MM.1S (cell line): Measurements from ENCODE around the gene SPIN1.

ENCODE experiments used
- DNase-seq: peaks from one replicate; pipeline ENCODE4 v3.0.0-alpha.2; 2015
- H2AFZ ChIP-seq: fragments of 300-600 bp; sonication (generic); 2 replicates; pipeline ENCODE4 v1.6.0; 2016; ENCODE audit warnings: antibody characterized with exemption, low read length
- H3F3A ChIP-seq: fragments of 300-600 bp; sonication (generic); 2 replicates; pipeline ENCODE4 v1.6.1; 2016; ENCODE audit warnings: mild to moderate bottlenecking, antibody characterized with exemption, low read length, moderate library complexity, mixed read lengths; ENCODE audit not compliant: insufficient read depth
- H3K27ac ChIP-seq: fragments of 300-600 bp; sonication (generic); 2 replicates; pipeline ENCODE4 v1.5.1; 2016; ENCODE audit warnings: mild to moderate bottlenecking, low read length
- H3K27me3 ChIP-seq: fragments of 300-600 bp; sonication (generic); replicated peaks from 2 replicates; pipeline ENCODE4 v1.6.0; 2016; ENCODE audit warnings: low read length; ENCODE audit not compliant: insufficient read depth
- H3K36me3 ChIP-seq: fragments of 300-600 bp; sonication (generic); replicated peaks from 2 replicates; pipeline ENCODE4 v1.6.1; 2016; ENCODE audit warnings: mild to moderate bottlenecking, low read length, mixed read lengths; ENCODE audit not compliant: insufficient read depth
- H3K4me1 ChIP-seq: fragments of 300-600 bp; sonication (generic); 2 replicates; pipeline ENCODE4 v1.6.1; 2016; ENCODE audit warnings: low read length, mixed read lengths
- H3K4me2 ChIP-seq: fragments of 300-600 bp; sonication (generic); 2 replicates; pipeline ENCODE4 v1.6.0; 2016; ENCODE audit warnings: low read depth, low read length
- H3K4me3 ChIP-seq: fragments of 300-600 bp; sonication (generic); 2 replicates; pipeline ENCODE4 v1.5.1; 2016; ENCODE audit warnings: low read length, mixed read lengths
- H3K79me2 ChIP-seq: fragments of 300-600 bp; sonication (generic); 2 replicates; pipeline ENCODE4 v1.6.1; 2016; ENCODE audit warnings: mixed run types, low read length, mixed read lengths
- H3K9ac ChIP-seq: fragments of 300-600 bp; sonication (generic); 2 replicates; pipeline ENCODE4 v1.6.1; 2016; ENCODE audit warnings: low read length, mixed read lengths
- H3K9me2 ChIP-seq: fragments of 300-600 bp; sonication (generic); replicated peaks from 2 replicates; pipeline ENCODE4 v1.6.1; 2016; ENCODE audit warnings: mild to moderate bottlenecking, low read length, mixed read lengths; ENCODE audit not compliant: insufficient read depth
- H3K9me3 ChIP-seq: fragments of 300-600 bp; sonication (generic); replicated peaks from 2 replicates; pipeline ENCODE4 v1.6.1; 2016; ENCODE audit warnings: mild to moderate bottlenecking, low read length, mixed read lengths; ENCODE audit not compliant: insufficient read depth
- H4K20me1 ChIP-seq: fragments of 300-600 bp; sonication (generic); 2 replicates; pipeline ENCODE4 v1.6.1; 2016; ENCODE audit warnings: mild to moderate bottlenecking, low read length, moderate library complexity, mixed read lengths; ENCODE audit not compliant: insufficient read depth
- CTCF ChIP-seq: fragments of 300-600 bp; sonication (generic); IDR thresholded peaks from 2 replicates; pipeline ENCODE4 v1.5.1; 2016; ENCODE audit warnings: antibody characterized with exemption, low read length, mixed read lengths
- EZH2 ChIP-seq: fragments of 300-600 bp; sonication (generic); optimal IDR thresholded peaks from 2 replicates; pipeline ENCODE3; 2017; ENCODE audit warnings: low read depth, mild to moderate bottlenecking, antibody characterized with exemption, low read length, mixed read lengths
- EZH2phosphoT487 ChIP-seq: fragments of 300-600 bp; sonication (generic); IDR thresholded peaks from 2 replicates; pipeline ENCODE4 v1.6.1; 2018; ENCODE audit warnings: antibody characterized with exemption, low read length

The SPIN1 gene

GRCh38 chr9:88426651-88427050, 38.4 kb downstream of the SPIN1 start:
- Histone ChIP-seq H3K4me3 (no peak overlapping the region), H3K27ac (no peak overlapping the region), H2AFZ (no peak overlapping the region), H3F3A (no peaks in the 10 kb centered on the region), H3K79me2 (peaks cover 40% of the 10 kb centered on the region), H3K9ac (no peak overlapping the region), H3K9me2 (no peaks in the 10 kb centered on the region), H4K20me1 (no peaks in the 10 kb centered on the region), H3K4me2 (no peak overlapping the region), H3K36me3 (no peaks in the 10 kb centered on the region), H3K9me3 (no peaks in the 10 kb centered on the region), H3K27me3 (no peaks in the 10 kb centered on the region), H3K4me1 (no peaks in the 10 kb centered on the region)
- DNase-seq: no peak
- TF ChIP-seq EZH2: no peak
- TF ChIP-seq CTCF: no peak
- TF ChIP-seq EZH2phosphoT487: no peak

GRCh38 chr9:88429595-88430430, 41.6 kb downstream of the SPIN1 start:
- no peak for DNase-seq
- Histone ChIP-seq H3K9ac (no peak overlapping the region), H3K9me3 (no peaks in the 10 kb centered on the region), H4K20me1 (no peaks in the 10 kb centered on the region), H3K4me3 (no peak overlapping the region), H3K79me2 (peaks cover 14% of the 10 kb centered on the region), H3K27ac (no peak overlapping the region), H3K4me1 (no peaks in the 10 kb centered on the region), H3K27me3 (no peaks in the 10 kb centered on the region), H3K9me2 (no peaks in the 10 kb centered on the region), H2AFZ (no peak overlapping the region), H3K4me2 (no peak overlapping the region), H3K36me3 (0 out of 2 replicates have a peak, but pooled peaks cover 6% of the 10 kb centered on the region), H3F3A (no peaks in the 10 kb centered on the region)
- no peak for TF ChIP-seq EZH2phosphoT487
- TF ChIP-seq EZH2: no peak
- TF ChIP-seq CTCF: no peak

- Histone ChIP-seq H3K9ac (no peak overlapping the region), H3K9me2 (no peaks in the 10 kb centered on the region), H3F3A (no peaks in the 10 kb centered on the region), H3K4me1 (no peaks in the 10 kb centered on the region), H3K36me3 (0 out of 2 replicates have a peak, but pooled peaks cover 10% of the 10 kb centered on the region), H3K4me3 (no peak overlapping the region), H3K27me3 (no peaks in the 10 kb centered on the region), H4K20me1 (no peaks in the 10 kb centered on the region), H2AFZ (no peak overlapping the region), H3K9me3 (no peaks in the 10 kb centered on the region), H3K27ac (no peak overlapping the region), H3K79me2 (peaks cover 8% of the 10 kb centered on the region), H3K4me2 (no peak overlapping the region)
- no peak for TF ChIP-seq EZH2
- TF ChIP-seq CTCF: no peak
- no peak for DNase-seq
Observed at GRCh38 chr9:88433583-88434255, 45.5 kb downstream of the SPIN1 start.
